HepG2 (cell line): ENCODE measurements around the gene WDR47. TPM values are rescaled to one million over a fixed set of nuclear protein-coding genes. Genes with fewer than 3 reads are reported as not detected.

Source experiments
- CCAR2 ChIP-seq: fragments of 200-400 bp; formaldehyde crosslinking; optimal IDR thresholded peaks from 2 replicates; pipeline ENCODE3; 2018; ENCODE audit warnings: low read depth, mild to moderate bottlenecking, low read length, moderate library complexity
- GATAD1 ChIP-seq: IDR thresholded peaks from 2 replicates; pipeline ENCODE4 v1.6.1; 2016; ENCODE audit warnings: missing genetic modification reagents, missing compliant biosample characterization
- KMT2B ChIP-seq: IDR thresholded peaks from 2 replicates; pipeline ENCODE4 v1.6.1; 2016; ENCODE audit warnings: missing genetic modification reagents, missing compliant biosample characterization
- MTA1 ChIP-seq: sonication (generic); formaldehyde crosslinking; IDR thresholded peaks from 2 replicates; pipeline ENCODE4 v1.4.0; 2020; ENCODE audit warnings: missing genetic modification reagents, mild to moderate bottlenecking, borderline replicate concordance
- REPIN1 ChIP-seq: sonication (generic); formaldehyde crosslinking; IDR thresholded peaks from 2 replicates; pipeline ENCODE4 v1.8.0; 2022; ENCODE audit warnings: missing genetic modification reagents, low read depth, mild to moderate bottlenecking, borderline replicate concordance
- SMC3 ChIP-seq: IDR thresholded peaks from 2 replicates; pipeline ENCODE4 v1.6.1; 2011; ENCODE audit warnings: low read length, improper control_type of control experiment
- TARDBP ChIP-seq: sonication (generic); formaldehyde crosslinking; IDR thresholded peaks from 2 replicates; pipeline ENCODE4 v1.8.0; 2022; ENCODE audit warnings: mild to moderate bottlenecking, missing genetic modification reagents
- THRA ChIP-seq: sonication (generic); formaldehyde crosslinking; IDR thresholded peaks from 2 replicates; pipeline ENCODE4 v1.4.0; 2020; ENCODE audit warnings: missing genetic modification reagents, borderline replicate concordance
- ZBTB38 ChIP-seq: sonication (generic); formaldehyde crosslinking; IDR thresholded peaks from 2 replicates; pipeline ENCODE4 v1.5.1; 2020; ENCODE audit warnings: mild to moderate bottlenecking, missing genetic modification reagents
- ZFYVE20 ChIP-seq: sonication (generic); formaldehyde crosslinking; IDR thresholded peaks from 2 replicates; pipeline ENCODE4 v1.8.0; 2023; ENCODE audit warnings: low read depth, mild to moderate bottlenecking, moderate library complexity, missing genetic modification reagents, borderline replicate concordance
- ZNF205 ChIP-seq: IDR thresholded peaks from 2 replicates; pipeline ENCODE4 v1.6.1; 2018; ENCODE audit warnings: missing biosample characterization, missing genetic modification reagents
- ZNF263 ChIP-seq: sonication (generic); formaldehyde crosslinking; IDR thresholded peaks from 2 replicates; pipeline ENCODE4 v1.4.0; 2020; ENCODE audit warnings: missing genetic modification reagents
- ZNF337 ChIP-seq: sonication (generic); formaldehyde crosslinking; IDR thresholded peaks from 2 replicates; pipeline ENCODE4 v1.5.1; 2020; ENCODE audit warnings: missing genetic modification reagents, low read depth, mild to moderate bottlenecking, borderline replicate concordance
- ZNF343 ChIP-seq: sonication (generic); formaldehyde crosslinking; IDR thresholded peaks from 2 replicates; pipeline ENCODE4 v1.4.0; 2020; ENCODE audit warnings: mild to moderate bottlenecking, missing genetic modification reagents
- ZNF354B ChIP-seq: sonication (generic); formaldehyde crosslinking; IDR thresholded peaks from 2 replicates; pipeline ENCODE4 v1.8.0; 2022; ENCODE audit warnings: mild to moderate bottlenecking, missing genetic modification reagents
- ZNF468 ChIP-seq: sonication (generic); formaldehyde crosslinking; IDR thresholded peaks from 2 replicates; pipeline ENCODE4 v1.8.0; 2022; ENCODE audit warnings: mild to moderate bottlenecking, moderate library complexity, missing genetic modification reagents
- ZNF557 ChIP-seq: sonication (generic); formaldehyde crosslinking; IDR thresholded peaks from 2 replicates; pipeline ENCODE4 v1.4.0; 2020; ENCODE audit warnings: missing genetic modification reagents
- ZNF652 ChIP-seq: IDR thresholded peaks from 2 replicates; pipeline ENCODE4 v1.6.1; 2016; ENCODE audit warnings: low read depth, borderline replicate concordance
- ZSCAN29 ChIP-seq: sonication (generic); formaldehyde crosslinking; conservative IDR thresholded peaks from 2 replicates; pipeline ENCODE4 v1.4.0; 2020; ENCODE audit warnings: mild to moderate bottlenecking, missing genetic modification reagents
- polyA plus RNA-seq, 8 experiments: library from polyadenylated mRNA; depleted of rRNA in 3 of 8; stranded (reverse) in 7 of 8; unstranded in 1 of 8; fragments of >200 nt; fragmentation: Illumina TruSeq in 4 of 8; extraction: Trizol in 4 of 8; gene quantifications; 2 replicates each; pipeline versions ENCODE4 v1.2.1 to v1.2.3, GENCODE V29; 2011 to 2016; ENCODE audit warnings: low read depth in 4 of 8, missing spikeins in 1 of 8, mixed read lengths in 1 of 8; ENCODE audit not compliant: insufficient read depth in 1 of 8
- total RNA-seq, 5 experiments: library from RNA; depleted of rRNA; stranded (reverse); fragments of >200 nt; fragmentation: Illumina TruSeq; extraction: Trizol; gene quantifications; 2 replicates each; pipeline ENCODE4 v1.2.3, GENCODE V29; 2016; ENCODE audit warnings: low read depth in 1 of 5
- TF ChIP-seq, protein P1 (sequence below): sonication (generic); formaldehyde crosslinking; IDR thresholded peaks from 2 replicates; pipeline ENCODE4 v1.8.0; 2022; ENCODE audit warnings: mild to moderate bottlenecking, missing genetic modification reagents; ENCODE audit not compliant: insufficient replicate concordance
- TF ChIP-seq, protein P2 (sequence below): sonication (generic); formaldehyde crosslinking; IDR thresholded peaks from 2 replicates; pipeline ENCODE4 v1.9.0; 2022; ENCODE audit warnings: missing genetic modification reagents, mild to moderate bottlenecking, borderline replicate concordance
- TF ChIP-seq, protein P3 (sequence below): sonication (generic); formaldehyde crosslinking; IDR thresholded peaks from 2 replicates; pipeline ENCODE4 v1.4.0; 2020; ENCODE audit warnings: missing genetic modification reagents, mild to moderate bottlenecking, borderline replicate concordance

The WDR47 gene
- total and polyA plus RNA-seq, 2 of the 13 experiments (the other 11 are each of a cell fraction or from before 2014, with no cell fraction given), result 4.3 to 5.9 TPM

DNA sequence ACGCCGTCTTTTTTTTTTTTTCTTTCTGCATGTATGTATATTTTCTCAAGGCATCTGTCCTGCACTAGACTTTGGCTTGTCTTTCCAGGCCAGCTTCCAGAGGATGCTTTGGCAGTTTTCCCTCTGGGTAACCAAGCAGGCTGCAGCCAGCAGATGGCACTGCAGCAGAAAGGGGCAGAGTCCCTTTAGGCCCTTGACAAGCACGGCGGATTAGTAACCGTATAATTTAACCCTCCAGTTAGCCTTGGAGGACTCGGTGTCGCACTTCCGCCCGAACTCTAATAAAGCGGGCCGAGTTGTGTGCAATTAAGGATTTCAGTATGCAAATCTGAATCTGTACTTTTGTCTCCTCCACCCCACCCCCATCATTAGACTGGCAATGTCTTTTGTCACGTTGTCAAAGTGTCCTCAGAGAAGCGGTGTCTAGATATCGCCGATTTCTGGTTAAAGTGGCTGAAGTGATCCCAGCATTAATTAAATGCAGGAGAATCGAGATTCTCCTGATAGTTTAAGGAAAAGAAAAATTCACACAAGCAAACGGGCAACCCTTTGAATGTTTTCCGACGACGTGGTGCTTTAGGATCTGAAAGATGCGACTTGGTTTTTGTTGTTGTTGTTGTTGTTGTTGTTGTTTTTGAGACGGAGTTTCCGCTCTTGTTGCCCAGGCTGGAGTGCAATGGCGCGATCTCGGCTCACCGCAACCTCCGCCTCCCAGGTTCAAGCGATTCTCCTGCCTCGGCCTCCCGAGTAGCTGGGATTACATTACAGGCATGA is 47.5 kb upstream of the WDR47 start (continued):
- TF ChIP-seq, protein P1, sequence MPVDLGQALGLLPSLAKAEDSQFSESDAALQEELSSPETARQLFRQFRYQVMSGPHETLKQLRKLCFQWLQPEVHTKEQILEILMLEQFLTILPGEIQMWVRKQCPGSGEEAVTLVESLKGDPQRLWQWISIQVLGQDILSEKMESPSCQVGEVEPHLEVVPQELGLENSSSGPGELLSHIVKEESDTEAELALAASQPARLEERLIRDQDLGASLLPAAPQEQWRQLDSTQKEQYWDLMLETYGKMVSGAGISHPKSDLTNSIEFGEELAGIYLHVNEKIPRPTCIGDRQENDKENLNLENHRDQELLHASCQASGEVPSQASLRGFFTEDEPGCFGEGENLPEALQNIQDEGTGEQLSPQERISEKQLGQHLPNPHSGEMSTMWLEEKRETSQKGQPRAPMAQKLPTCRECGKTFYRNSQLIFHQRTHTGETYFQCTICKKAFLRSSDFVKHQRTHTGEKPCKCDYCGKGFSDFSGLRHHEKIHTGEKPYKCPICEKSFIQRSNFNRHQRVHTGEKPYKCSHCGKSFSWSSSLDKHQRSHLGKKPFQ (CRISPR knock-in tag), result no peak
- TF ChIP-seq THRA (CRISPR knock-in tag) (peak; percentile 47; the same call in 1 of the 2 replicates), ZNF337 (no peak), ZNF652 (CRISPR knock-in tag) (peak; percentile 93), ZNF354B (no peak), KMT2B (CRISPR knock-in tag) (peak; percentile 57; the same call in 1 of the 2 replicates), ZNF205 (no peak), TARDBP (CRISPR knock-in tag) (0 out of 2 replicates have a peak, but pooled peaks have one; percentile 9), ZNF263 (CRISPR knock-in tag) (peak; percentile 16; the same call in 1 of the 2 replicates), CCAR2 (peak; percentile 34), ZSCAN29 (peak; percentile 98), ZBTB38 (peak; percentile 19; the same call in 1 of the 2 replicates), ZNF557 (CRISPR knock-in tag) (no peak), SMC3 (peak; percentile 83), GATAD1 (CRISPR knock-in tag) (peak; percentile 75), REPIN1 (peak; percentile 61; the same call in 1 of the 2 replicates), MTA1 (CRISPR knock-in tag) (no peak), ZNF468 (CRISPR knock-in tag) (no peak), ZFYVE20 (no peak), ZNF343 (0 out of 2 replicates have a peak, but pooled peaks have one; percentile 42)
- TF ChIP-seq, protein P2, sequence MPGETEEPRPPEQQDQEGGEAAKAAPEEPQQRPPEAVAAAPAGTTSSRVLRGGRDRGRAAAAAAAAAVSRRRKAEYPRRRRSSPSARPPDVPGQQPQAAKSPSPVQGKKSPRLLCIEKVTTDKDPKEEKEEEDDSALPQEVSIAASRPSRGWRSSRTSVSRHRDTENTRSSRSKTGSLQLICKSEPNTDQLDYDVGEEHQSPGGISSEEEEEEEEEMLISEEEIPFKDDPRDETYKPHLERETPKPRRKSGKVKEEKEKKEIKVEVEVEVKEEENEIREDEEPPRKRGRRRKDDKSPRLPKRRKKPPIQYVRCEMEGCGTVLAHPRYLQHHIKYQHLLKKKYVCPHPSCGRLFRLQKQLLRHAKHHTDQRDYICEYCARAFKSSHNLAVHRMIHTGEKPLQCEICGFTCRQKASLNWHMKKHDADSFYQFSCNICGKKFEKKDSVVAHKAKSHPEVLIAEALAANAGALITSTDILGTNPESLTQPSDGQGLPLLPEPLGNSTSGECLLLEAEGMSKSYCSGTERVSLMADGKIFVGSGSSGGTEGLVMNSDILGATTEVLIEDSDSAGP (CRISPR knock-in tag), result no peak
- TF ChIP-seq, protein P3, sequence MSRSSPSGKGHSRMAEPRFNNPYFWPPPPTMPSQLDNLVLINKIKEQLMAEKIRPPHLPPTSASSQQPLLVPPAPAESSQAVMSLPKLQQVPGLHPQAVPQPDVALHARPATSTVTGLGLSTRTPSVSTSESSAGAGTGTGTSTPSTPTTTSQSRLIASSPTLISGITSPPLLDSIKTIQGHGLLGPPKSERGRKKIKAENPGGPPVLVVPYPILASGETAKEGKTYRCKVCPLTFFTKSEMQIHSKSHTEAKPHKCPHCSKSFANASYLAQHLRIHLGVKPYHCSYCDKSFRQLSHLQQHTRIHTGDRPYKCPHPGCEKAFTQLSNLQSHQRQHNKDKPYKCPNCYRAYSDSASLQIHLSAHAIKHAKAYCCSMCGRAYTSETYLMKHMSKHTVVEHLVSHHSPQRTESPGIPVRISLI, result peak; percentile 63; the same call in 1 of the 2 replicates
